Omental fat pad (tissue), 4 donors: ENCODE data around the gene SPECC1. TPM values are rescaled to one million over a fixed set of nuclear protein-coding genes. Genes with fewer than 3 reads are reported as not detected.
A peak's percentile ranks its signal among the peaks of the same experiment; 100 is the strongest.

Experiments
- ATAC-seq: fragments of 150-250 bp; one replicate; pipeline ENCODE4 v1.9.1; 2016; ENCODE audit warnings: mild to moderate bottlenecking, moderate library complexity; ENCODE audit not compliant: low FRiP score
- DNase-seq: peaks from one replicate; pipeline ENCODE4 v3.0.0-alpha.2; 2019; ENCODE audit warnings: low spot score
- CTCF ChIP-seq, 3 donors: fragments of 450-650 bp; IDR thresholded peaks; one replicate each; pipeline ENCODE4 v1.5.1; 2016 to 2017; ENCODE audit warnings: antibody characterized with exemption in 3 of 3, mild to moderate bottlenecking in 3 of 3, moderate library complexity in 2 of 3
- total RNA-seq, 4 donors: library from RNA; depleted of rRNA; stranded (reverse); fragments of >200 nt; gene quantifications; one replicate each; pipeline ENCODE4 v1.1.0, GENCODE V29; 2016

Gene SPECC1
- total RNA-seq, 4 donors from 2014 or later, result 34.2 to 114 (median 53.1) TPM

- DNase-seq, result no peak
- no peak for ATAC-seq
- TF ChIP-seq CTCF (IDR thresholded peaks at IDR 0.05), result no peak
These were observed 30.4 kb upstream of the SPECC1 start for GRCh38 chr17:19978805-19979211.

GRCh38 chr17:19979917-19980770 lies 29.0 kb upstream of the SPECC1 start:
- DNase-seq (no peak), ATAC-seq (no peak)
- TF ChIP-seq CTCF (IDR thresholded peaks at IDR 0.05), result no peak

- DNase-seq, result no peak
- TF ChIP-seq CTCF (IDR thresholded peaks at IDR 0.05), result no peak
- no peak for ATAC-seq
These were observed 22.0 kb upstream of the SPECC1 start for GRCh38 chr17:19986941-19987861.

GRCh38 chr17:19987897-19988296 lies 21.3 kb upstream of the SPECC1 start:
- no peak for TF ChIP-seq CTCF (IDR thresholded peaks at IDR 0.05)
- ATAC-seq, result no peak
- no peak for DNase-seq

GRCh38 chr17:19991252-19991885 lies 17.8 kb upstream of the SPECC1 start:
- no peak for TF ChIP-seq CTCF (IDR thresholded peaks at IDR 0.05)
- ATAC-seq (no peak), DNase-seq (no peak)

GRCh38 chr17:19992803-19993713 lies 16.1 kb upstream of the SPECC1 start:
- ATAC-seq, result peak; percentile 94
- TF ChIP-seq CTCF (IDR thresholded peaks at IDR 0.05), result peak in 1 of 3 donors; percentile 57
- peak; percentile 62 for DNase-seq
